ENCODE measurements around the gene SRL. TPM values are rescaled to one million over a fixed set of nuclear protein-coding genes. Genes with fewer than 3 reads are reported as not detected.
A peak's percentile ranks its signal among the peaks of the same experiment; 100 is the strongest.

The SRL gene
- total and polyA plus RNA-seq, 2 of the 8 experiments (the other 6 are each of a cell fraction or from before 2014, with no cell fraction given): 0.05 TPM; not detected in 1

DNA sequence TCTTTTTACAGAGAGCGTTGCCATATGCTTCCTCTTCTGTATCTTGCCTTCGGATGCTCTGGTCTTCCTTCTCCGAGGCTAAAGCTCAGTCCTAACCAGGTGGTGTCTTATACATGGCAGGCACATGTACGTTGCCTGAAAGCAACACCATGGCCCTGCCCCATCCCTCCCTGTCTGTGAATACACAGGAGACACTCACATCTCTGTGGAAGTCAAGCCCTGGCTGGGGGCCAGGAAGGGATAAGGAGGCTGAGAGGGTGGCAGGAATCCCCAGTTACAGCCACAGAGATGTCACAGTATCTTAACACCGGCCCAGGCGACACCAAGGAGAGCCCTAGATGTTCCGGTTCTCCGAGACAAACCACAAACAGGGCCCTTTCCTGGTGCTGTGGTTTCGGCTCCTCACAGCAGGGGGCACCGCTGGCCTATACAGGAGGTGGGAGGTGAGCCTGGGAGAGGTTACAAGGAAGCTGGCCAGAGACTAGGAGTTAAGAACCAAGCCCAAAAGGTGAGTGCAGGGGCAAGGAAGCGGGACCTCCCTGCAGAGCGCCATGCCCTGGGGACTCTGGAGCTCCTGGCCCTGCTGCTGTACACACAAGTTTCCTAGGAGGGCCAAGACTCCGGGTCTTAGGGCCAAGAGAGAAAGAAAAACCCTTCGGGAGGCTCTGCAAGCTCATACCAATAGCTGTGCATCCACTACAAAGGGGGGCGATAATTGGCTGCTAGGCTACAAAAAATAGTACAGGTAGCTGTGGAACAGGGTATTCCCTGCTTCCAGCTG is 41.7 kb downstream of the SRL start:
- no peak overlapping the region for H3K23ac ChIP-seq (ENCODE audit: insufficient read length)
- no peak overlapping the region for H2BK5ac ChIP-seq (ENCODE audit: low read depth, low read length)
- 0 out of 2 replicates have a peak overlapping the region, but pooled peaks have one; percentile 42 for H2AFZ ChIP-seq (ENCODE audit: low read length)
- 0 out of 2 replicates have a peak overlapping the region, but pooled peaks have one; percentile 55 for H2BK12ac ChIP-seq (ENCODE audit: low read depth, low read length)
- no peak overlapping the region for H3K56ac ChIP-seq (replicated peaks; ENCODE audit: insufficient read length, low read depth, low read length)
- no peak overlapping the region for H4K5ac ChIP-seq (ENCODE audit: insufficient read length, low read depth, low read length)
- no peaks in the 10 kb centered on the region; a peak in 1 of 7 replicates for H3K27me3 ChIP-seq (replicated peaks in 1 of 4; ENCODE audit: control insufficient read depth in 3 of 4, extremely low read depth in 1 of 4, insufficient read depth in 3 of 4, low read length in 3 of 4)
- H2BK120ac ChIP-seq (replicated peaks; ENCODE audit: low read depth, low read length): no peak overlapping the region
- peaks cover 0 to 6% (median 1%) of the 10 kb centered on the region in 4 experiments; a peak in 4 of 7 replicates for H3K4me1 ChIP-seq (replicated peaks in 1 of 4; ENCODE audit: control insufficient read depth in 3 of 4, insufficient read depth in 4 of 4, low read length in 3 of 4)
- H3K4ac ChIP-seq (replicated peaks; ENCODE audit: insufficient read length, low read depth, low read length): no peak overlapping the region
- no peak overlapping the region for H3K4me3 ChIP-seq (ENCODE audit: extremely low read depth in 1 of 4, insufficient read depth in 2 of 4, low read depth in 3 of 4, low read length in 4 of 4)
- no peaks in the 10 kb centered on the region for H3K79me2 ChIP-seq (ENCODE audit: control insufficient read depth in 1 of 2, insufficient read depth in 2 of 2, low read length in 2 of 2)
- no peaks in the 10 kb centered on the region for H4K20me1 ChIP-seq (replicated peaks in 1 of 2; ENCODE audit: control insufficient read depth in 1 of 2, insufficient read depth in 2 of 2, low read length in 2 of 2)
- no peaks in the 10 kb centered on the region for H3K36me3 ChIP-seq (ENCODE audit: control insufficient read depth in 2 of 4, insufficient read depth in 4 of 4, low read length in 3 of 4)
- no peak overlapping the region for H3K4me2 ChIP-seq (ENCODE audit: insufficient read depth in 1 of 2, low read depth in 2 of 2, low read length in 2 of 2)
- 73% methylated on average over 15 of the region's 15 CpGs; no CpG with 5 or more reads in 1 of the 2 experiments for WGBS, 2 experiments (ENCODE audit: extremely low coverage in 1 of 2, insufficient coverage in 1 of 2, insufficient read length in 1 of 2, insufficient replicate concordance in 2 of 2, low coverage in 1 of 2, low lambda C conversion rate in 2 of 2, missing lambda C conversion rate in 1 of 2)
- H3K27ac ChIP-seq (ENCODE audit: low read depth, low read length): no peak overlapping the region
- H3K23me2 ChIP-seq (ENCODE audit: low read depth, low read length): no peaks in the 10 kb centered on the region
- H2BK20ac ChIP-seq (ENCODE audit: low read length): no peak overlapping the region
- H4K91ac ChIP-seq (replicated peaks; ENCODE audit: insufficient read length, low read length): no peak overlapping the region
- H3K14ac ChIP-seq (ENCODE audit: insufficient read length): no peak overlapping the region
- peak in 1 of 2 experiments; percentile 74 for DNase-seq (ENCODE audit: low read depth in 1 of 2, low spot score in 2 of 2)
- H3K79me1 ChIP-seq (ENCODE audit: low read depth, low read length): no peaks in the 10 kb centered on the region
- no peak overlapping the region; the same call in 1 of the 2 replicates for H2BK15ac ChIP-seq (ENCODE audit: low read length)
- H3K9me3 ChIP-seq (ENCODE audit: insufficient read depth in 2 of 2, low read depth in 1 of 2, low read length in 1 of 2): no peaks in the 10 kb centered on the region
- ChIA-PET CTCF (ENCODE audit: partially characterized antibody) (interaction anchor here (0.6 to 2.9 kb wide), 21 partner anchors 10 to 261 kb away, joined by 3 to 7 read pairs (median 3); no protein-coding TSS in a partner anchor), POLR2A (ENCODE audit: partially characterized antibody) (interaction anchor here (0.5 to 1.3 kb wide), 4 partner anchors 13 to 53 kb away, joined by 3 to 6 read pairs (median 3); no protein-coding TSS in a partner anchor)
- no peak overlapping the region for H3K9ac ChIP-seq (replicated peaks in 1 of 4; ENCODE audit: extremely low read depth in 1 of 4, low read depth in 3 of 4, low read length in 3 of 4)
- peak overlapping the region; percentile 38; the same call in 1 of the 2 replicates for H4K8ac ChIP-seq (ENCODE audit: extremely low read depth, insufficient read depth, low read length)
- no peak for FAIRE-seq
- no peak overlapping the region for H3K18ac ChIP-seq (ENCODE audit: extremely low read depth, low read length)
- H2AK5ac ChIP-seq (ENCODE audit: low read depth, low read length): no peak overlapping the region
- TF ChIP-seq CBX5 (IDR thresholded peaks at IDR 0.05; ENCODE audit: low read depth, low read length) (no peak), KDM4A (IDR thresholded peaks at IDR 0.05; ENCODE audit: low read depth, low read length, severe bottlenecking) (no peak), RXRA (IDR thresholded peaks at IDR 0.05; ENCODE audit: insufficient read depth, low read depth, low read length) (no peak), RBBP5 (IDR thresholded peaks at IDR 0.05; ENCODE audit: borderline replicate concordance, low read depth, low read length) (no peak)
- TF ChIP-seq, protein P1, sequence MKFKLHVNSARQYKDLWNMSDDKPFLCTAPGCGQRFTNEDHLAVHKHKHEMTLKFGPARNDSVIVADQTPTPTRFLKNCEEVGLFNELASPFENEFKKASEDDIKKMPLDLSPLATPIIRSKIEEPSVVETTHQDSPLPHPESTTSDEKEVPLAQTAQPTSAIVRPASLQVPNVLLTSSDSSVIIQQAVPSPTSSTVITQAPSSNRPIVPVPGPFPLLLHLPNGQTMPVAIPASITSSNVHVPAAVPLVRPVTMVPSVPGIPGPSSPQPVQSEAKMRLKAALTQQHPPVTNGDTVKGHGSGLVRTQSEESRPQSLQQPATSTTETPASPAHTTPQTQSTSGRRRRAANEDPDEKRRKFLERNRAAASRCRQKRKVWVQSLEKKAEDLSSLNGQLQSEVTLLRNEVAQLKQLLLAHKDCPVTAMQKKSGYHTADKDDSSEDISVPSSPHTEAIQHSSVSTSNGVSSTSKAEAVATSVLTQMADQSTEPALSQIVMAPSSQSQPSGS (IDR thresholded peaks at IDR 0.05; ENCODE audit: low read length): no peak
- TF ChIP-seq, protein P2, sequence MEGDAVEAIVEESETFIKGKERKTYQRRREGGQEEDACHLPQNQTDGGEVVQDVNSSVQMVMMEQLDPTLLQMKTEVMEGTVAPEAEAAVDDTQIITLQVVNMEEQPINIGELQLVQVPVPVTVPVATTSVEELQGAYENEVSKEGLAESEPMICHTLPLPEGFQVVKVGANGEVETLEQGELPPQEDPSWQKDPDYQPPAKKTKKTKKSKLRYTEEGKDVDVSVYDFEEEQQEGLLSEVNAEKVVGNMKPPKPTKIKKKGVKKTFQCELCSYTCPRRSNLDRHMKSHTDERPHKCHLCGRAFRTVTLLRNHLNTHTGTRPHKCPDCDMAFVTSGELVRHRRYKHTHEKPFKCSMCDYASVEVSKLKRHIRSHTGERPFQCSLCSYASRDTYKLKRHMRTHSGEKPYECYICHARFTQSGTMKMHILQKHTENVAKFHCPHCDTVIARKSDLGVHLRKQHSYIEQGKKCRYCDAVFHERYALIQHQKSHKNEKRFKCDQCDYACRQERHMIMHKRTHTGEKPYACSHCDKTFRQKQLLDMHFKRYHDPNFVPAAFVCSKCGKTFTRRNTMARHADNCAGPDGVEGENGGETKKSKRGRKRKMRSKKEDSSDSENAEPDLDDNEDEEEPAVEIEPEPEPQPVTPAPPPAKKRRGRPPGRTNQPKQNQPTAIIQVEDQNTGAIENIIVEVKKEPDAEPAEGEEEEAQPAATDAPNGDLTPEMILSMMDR (IDR thresholded peaks at IDR 0.05; ENCODE audit: control extremely low read depth in 1 of 3, insufficient read depth in 1 of 3, low read depth in 1 of 3, low read length in 3 of 3): peak; percentile 43 to 53 (median 49)

All from H1 (cell line).